Umbilical cord (tissue), 2 donors: ENCODE results near the gene SPEG. TPM values are rescaled to one million over a fixed set of nuclear protein-coding genes. Genes with fewer than 3 reads are reported as not detected.
A peak's percentile ranks its signal among the peaks of the same experiment; 100 is the strongest.

Source experiments
- DNase-seq: peaks from one replicate; pipeline ENCODE4 v3.0.0-alpha.2; 2015; ENCODE audit warnings: low spot score
- total RNA-seq: library from RNA; depleted of rRNA; stranded (reverse); fragments of >200 nt; gene quantifications from one replicate; pipeline ENCODE4 v1.2.3, GENCODE V29; 2014; ENCODE audit warnings: low replicate concordance; ENCODE audit not compliant: insufficient read depth

Gene SPEG
- total RNA-seq, 1 donor from 2014 or later = 61.9 TPM

DNA sequence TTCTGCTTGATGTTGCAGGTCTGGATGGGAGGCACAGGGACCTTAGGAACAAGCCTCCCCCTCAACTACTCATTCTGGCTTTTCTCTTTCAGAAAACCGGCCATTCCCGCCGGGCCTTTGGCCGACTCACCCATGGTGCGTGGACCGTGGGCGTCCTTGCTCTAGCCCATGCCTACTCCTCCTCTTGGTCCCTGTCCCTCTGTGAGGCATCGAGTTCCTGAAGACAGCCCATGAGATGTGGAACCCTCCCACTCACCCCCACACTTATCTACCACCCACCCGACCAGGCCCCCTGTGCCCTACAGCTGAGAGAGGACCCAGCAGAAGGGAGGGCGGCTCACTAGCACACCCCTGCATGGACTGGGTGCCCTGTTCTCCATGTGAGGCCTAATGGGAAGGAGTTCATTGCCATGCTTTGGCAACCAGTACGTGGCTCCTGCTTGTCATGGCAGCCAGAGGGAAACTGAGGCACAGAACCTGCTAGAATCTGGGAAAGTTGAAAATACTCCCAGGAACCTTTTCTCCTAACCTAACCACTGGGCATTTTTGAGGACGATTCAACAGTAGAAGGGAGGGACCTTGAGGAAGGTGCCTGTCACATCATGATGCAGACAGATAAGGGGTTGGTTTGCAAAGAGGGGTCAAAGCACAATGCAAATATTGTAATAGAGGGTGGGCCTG lies 8.5 kb downstream of the SPEG start:
- no peak for DNase-seq

DNA sequence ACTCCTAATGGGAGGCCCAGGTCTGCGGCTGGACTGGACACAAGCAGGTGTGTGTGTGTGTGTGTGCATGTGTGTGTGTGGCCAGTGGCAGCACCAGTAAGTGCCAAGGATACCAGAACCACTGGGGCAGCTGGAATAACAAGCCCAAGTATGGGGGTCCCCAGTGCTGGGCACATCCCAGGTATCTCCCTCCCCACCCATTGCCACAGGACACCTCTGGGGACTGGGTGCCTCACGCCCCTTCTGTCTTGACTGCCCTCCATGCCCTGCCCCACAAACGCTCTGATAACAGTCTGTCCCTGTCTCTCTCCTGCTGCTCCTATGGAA lies 9.0 kb downstream of the SPEG start:
- DNase-seq = no peak

DNA sequence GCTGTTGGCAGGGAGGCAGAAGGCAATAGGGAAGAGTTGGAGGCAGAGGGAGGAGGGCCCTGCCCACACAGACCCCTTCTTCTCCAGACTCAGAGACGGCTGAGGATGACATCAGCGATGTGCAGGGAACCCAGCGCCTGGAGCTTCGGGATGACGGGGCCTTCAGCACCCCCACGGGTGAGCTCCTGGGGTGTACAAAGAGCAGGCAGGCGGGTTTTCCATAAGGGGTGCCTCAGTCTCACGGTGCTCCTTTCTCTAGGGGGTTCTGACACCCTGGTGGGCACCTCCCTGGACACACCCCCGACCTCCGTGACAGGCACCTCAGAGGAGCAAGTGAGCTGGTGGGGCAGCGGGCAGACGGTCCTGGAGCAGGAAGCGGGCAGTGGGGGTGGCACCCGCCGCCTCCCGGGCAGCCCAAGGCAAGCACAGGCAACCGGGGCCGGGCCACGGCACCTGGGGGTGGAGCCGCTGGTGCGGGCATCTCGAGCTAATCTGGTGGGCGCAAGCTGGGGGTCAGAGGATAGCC lies 10.0 kb downstream of the SPEG start:
- peak; percentile 70 for DNase-seq

DNA sequence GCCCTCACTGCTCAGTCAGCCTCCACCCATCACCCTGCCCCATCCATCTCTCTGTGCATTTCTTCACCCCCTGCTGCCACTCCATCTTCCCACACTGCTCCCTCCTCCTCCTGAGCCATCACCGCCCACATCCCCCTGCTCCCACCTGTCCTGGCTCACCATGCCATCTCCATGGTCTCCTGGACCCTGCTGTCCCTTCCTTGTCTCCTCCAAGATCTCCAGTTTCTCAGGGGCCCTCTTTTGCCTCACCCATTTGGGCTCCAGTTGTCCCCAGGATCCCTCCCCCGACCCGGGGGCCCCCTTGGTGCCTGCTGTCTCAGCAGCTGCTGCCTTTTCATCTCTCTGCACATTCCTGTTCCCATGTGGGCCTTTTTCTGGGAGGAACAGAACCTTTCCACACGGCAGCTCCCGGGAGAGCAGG lies 10.6 kb downstream of the SPEG start:
- DNase-seq = peak; percentile 59

DNA sequence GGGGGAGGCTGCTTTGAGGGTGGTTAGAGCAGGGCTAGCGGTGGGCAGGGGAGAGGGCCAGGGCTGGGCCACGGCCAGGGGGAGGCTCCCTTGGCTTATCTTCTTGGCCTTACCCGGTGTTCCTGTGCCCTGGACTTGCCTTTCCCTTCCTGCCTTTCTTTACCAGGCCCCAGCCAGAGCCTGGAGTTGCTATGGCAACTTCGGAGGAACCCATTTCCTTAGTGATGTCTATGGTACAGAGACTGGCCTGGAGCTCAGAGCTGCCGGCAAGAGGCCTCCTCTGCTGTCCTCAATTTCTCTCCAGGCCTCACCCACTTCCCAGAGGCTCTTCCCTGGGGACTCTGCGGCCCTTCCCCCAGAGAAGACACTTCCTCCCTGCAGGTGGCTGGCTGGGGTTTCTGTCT lies 11.5 kb downstream of the SPEG start:
- DNase-seq = peak; percentile 91

DNA sequence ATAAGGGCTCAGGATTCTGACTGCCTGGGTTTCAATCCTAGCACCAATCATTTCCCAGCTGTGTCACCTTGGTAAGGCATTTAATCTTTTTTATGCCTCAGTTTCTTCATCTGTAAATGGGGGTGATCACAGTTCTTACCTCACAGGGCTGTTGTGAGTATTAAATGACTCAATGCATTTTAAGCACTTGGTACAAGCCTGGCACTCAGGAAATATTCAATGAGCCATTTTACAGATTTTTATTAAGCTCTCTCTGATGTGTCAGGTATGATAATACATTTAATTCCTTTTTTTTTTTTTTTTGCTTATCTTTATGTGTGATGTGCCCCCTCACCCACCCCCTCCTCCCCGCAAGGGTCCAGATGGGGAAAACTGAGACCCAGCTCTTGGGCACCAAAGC lies 12.0 kb downstream of the SPEG start:
- DNase-seq = no peak

DNA sequence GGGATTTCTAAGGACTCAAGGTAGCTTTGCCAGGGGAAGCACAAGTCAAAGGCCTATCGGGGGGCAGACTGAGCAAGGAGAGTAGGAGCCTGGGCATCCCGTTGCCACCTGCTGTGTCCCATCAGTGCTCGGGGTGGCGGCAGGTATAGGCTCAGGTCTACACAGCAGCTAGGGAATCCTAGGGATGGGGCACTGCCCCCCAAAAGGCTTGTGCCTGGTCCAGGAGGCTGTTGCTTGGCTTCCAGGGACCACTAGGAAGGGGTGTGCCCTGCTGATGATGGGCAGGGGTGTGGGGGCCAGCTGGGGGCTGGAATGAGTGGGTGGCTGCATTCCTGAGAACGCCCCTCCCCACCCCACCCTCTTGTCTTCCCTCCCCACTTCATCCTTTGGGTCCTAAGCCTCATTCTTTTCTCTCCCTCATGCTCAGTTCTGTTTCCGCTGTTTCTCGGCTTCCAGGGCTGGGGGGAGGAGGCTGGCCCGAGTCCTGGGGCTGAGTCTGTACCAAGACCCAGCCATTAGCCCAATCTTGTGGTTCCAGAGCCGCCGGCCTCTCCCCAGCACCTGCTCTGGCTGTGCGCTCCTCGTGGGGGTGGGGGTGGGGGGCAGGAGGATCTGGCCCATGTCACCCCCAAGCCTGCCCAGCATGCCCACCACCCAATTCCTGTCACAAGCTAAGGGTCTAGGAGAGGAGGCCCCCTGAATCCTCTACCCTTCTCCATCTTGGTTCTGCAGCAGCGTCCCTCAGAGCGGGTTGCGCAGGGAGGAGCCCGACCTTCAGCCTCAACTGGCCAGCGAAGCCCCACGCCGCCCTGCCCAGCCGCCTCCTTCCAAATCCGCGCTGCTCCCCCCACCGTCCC lies 12.8 kb downstream of the SPEG start:
- DNase-seq = peak; percentile 64

DNA sequence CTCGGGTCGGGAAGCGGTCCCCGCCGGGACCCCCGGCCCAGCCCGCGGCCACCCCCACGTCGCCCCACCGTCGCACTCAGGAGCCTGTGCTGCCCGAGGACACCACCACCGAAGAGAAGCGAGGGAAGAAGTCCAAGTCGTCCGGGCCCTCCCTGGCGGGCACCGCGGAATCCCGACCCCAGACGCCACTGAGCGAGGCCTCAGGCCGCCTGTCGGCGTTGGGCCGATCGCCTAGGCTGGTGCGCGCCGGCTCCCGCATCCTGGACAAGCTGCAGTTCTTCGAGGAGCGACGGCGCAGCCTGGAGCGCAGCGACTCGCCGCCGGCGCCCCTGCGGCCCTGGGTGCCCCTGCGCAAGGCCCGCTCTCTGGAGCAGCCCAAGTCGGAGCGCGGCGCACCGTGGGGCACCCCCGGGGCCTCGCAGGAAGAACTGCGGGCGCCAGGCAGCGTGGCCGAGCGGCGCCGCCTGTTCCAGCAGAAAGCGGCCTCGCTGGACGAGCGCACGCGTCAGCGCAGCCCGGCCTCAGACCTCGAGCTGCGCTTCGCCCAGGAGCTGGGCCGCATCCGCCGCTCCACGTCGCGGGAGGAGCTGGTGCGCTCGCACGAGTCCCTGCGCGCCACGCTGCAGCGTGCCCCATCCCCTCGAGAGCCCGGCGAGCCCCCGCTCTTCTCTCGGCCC lies 13.6 kb downstream of the SPEG start:
- DNase-seq = no peak

DNA sequence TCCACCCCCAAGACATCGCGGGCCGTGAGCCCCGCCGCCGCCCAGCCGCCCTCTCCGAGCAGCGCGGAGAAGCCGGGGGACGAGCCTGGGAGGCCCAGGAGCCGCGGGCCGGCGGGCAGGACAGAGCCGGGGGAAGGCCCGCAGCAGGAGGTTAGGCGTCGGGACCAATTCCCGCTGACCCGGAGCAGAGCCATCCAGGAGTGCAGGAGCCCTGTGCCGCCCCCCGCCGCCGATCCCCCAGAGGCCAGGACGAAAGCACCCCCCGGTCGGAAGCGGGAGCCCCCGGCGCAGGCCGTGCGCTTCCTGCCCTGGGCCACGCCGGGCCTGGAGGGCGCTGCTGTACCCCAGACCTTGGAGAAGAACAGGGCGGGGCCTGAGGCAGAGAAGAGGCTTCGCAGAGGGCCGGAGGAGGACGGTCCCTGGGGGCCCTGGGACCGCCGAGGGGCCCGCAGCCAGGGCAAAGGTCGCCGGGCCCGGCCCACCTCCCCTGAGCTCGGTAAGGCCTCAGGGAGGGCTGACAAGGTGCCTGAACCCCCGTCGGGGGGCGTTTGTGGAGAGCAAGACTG lies 14.2 kb downstream of the SPEG start:
- DNase-seq = no peak

DNA sequence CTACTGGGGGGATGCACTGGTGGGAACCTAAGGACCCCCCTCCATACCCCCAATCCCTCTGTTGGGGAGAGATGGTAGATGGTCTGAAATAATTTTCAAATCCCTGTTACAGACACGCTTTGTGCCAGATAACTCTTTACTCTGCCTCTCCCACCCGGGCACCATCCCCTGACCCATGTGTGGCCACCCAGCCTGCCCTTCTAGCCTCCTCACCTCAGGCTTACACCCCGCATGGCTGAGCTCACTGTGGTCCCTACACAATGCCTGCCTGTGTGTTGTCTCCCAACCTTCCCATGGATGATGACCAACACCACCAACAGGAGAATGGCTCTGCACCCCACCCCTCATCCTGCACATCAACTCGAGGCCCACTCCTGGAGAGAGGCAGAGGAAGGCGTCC lies 15.0 kb downstream of the SPEG start:
- no peak for DNase-seq

DNA sequence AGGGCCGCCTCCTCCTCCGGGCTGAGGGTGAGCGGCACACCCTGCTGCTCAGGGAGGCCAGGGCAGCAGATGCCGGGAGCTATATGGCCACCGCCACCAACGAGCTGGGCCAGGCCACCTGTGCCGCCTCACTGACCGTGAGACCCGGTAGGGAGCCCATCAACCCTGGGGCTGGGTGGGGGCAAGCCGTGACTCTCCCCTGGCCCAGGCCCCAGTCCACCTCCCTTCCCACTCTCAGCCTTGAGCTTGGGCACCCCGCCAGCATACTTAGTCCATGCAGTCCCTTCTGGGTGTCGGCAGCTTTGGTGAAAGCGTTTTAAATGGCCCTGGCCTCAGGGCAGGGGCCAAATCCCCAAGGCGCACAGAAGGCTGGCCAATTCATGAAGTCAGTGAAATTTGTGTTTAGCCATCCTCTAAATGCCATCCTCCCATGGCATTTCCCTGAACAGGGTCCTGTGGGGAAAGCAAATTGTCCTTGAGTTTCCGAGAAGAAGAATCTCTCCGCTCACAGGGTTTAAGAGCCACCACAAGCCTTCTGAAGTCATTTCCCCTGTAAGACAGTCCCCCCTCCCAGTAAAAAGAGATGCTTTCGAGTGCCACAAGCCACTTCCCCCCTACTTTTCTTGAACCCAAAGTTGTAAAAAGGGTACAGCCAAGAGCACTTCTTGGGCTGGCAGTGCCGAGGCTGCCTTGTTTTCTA lies 17.2 kb downstream of the SPEG start:
- peak; percentile 77 for DNase-seq

DNA sequence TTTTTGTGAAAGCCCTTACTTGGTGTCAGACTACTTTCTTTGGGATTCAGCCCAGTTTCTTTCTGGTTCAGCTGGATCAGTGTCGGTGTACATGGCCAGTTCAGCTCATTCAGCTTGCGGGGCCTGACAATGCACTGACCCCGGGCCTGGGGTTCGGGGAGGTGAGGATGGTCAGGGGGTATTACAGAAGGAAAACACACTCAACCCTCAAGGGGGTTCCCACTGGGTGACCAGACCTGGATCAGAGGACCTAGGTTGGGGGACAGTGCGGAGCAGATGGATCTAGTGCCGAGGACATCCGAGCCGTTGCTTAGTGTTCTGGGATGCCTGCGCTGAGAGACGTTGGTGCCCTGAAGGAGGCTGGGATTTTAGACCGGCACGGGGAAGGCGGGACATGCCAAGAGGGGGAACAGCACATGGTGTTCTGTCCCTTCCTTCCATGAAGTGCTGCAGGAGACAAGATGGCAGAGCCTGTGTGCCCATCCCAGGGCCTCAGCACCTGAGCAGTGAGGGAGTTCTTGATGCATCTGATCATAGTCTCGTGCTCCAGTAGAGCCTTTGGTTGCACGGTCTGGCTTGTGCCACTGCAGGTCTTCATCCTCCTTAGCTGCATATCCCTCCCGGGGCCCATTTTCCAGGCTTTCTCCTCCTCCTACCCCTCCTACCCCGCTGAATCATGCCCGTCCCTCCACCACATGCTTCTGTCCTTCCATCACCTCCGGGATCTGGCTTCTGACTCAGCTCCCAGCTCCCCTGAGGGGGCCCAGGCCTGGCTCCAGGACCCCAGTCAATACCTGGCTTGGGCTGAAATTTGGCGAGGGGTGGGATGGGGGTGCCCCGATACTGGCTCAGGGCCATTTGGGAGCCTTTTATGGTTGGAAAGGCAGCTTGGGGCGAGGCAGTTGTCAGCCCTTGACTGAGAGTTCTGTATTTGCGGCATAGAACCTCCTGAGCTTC lies 18.0 kb downstream of the SPEG start:
- DNase-seq = peak; percentile 98

DNA sequence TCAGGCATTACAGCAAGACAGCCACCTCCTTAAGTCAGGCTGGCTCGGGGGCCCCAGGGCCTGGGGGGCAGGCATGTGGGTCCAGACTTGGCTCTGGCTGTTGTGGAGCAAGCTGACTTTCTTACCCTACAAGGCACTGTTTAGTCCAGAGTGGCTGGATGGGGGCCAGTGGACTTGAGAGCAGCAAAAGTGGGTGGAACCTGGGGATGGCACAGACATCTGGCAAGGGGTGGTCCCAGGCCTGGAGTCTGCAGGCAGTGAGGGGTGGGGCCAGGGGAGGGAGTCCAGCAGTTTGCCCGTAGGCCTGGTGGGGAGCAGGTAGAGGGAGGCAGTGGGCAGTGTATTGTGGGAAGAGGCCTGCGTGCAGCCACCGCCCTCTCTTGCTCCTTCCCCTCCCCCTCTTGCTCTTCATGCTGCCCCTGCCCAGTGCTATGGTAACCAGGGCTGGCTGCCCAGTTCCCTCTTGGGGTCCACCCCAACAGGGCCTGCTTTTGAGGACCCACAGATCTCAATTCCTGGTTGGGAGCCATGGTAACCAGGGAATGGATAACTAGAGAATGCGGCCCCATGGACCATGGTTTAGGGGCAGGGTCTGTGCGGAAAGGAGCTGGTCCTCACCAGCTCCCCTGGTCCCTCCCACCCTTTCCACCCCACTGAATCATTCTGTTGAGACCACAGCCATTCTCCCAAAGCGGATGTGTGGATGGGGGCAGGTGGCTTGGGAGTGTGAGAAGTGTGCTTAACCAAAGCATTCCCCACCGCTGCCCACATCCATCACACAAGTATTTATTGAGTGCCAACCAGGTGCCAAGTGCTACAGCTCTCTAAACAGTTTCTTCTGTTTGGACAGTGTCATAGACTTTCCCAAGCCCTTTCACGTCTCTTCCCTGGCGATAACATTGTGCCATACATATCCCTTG lies 19.3 kb downstream of the SPEG start:
- peak; percentile 98 for DNase-seq

DNA sequence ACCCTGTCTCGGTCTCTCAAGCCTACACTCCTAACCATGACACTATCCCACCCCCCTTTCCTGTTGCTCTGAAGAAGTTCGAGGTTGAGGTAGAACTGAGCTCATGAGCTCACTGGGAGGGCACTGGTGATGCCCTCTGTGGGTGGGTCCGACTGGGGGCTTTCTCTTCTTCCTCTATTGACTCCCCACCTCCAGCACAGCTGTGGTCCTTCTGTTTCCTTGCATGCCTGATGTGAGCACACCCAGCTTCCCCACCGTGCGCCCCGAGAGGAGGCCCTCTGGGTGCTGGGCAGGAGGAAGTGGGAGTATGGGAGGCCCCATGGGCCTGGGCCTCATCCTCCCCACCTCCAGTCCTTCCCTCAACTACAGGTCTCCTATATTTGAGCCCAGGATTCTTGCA lies 20.9 kb downstream of the SPEG start:
- DNase-seq = no peak

DNA sequence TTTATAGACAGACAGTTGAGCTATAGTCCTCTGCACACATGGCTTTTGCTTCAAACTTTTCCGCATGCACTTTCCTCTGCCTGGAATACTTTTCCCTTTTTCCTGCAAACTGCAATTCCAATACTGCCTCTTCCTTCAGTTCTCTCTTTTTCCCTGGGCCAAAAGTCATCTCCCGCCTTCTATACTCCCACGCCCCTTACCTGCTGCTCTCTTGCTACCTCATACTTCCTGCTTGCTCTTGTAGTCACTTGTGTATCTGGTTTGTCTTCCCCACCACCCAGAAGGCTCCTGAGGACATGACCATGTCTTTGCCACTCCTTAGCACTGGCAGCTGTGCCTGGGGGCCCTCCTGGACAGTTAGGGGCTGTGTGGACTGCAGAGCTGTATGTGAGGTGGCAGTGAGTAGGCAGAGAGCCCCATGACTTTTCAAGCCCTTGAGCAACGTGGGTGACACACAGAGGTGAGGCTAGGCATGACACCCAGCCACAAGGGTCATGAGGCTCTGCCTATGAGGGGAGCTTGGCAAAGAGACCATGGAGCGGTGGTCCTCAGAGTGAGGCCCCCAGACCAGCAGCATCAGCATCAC lies 23.2 kb downstream of the SPEG start:
- DNase-seq = no peak

DNA sequence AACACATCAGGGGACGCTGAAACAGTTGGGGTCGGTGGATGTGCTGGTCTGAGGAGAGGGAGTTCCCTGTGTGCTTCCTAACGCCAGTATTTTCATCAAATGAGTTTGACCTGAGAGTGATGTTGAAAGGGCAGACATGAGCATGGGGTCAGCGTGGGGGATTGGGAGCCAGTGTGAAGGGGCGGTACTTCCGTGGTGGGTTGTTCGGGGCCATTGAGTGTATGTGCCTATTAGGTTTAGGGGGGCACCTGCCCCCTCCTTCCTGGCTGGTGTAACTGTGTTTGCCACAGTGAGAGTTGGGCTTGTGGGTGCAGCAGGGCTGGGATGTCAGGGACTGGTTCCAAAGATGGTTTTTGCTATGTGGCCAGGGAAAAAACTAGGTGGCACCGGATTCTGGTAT lies 24.4 kb downstream of the SPEG start:
- DNase-seq = no peak

DNA sequence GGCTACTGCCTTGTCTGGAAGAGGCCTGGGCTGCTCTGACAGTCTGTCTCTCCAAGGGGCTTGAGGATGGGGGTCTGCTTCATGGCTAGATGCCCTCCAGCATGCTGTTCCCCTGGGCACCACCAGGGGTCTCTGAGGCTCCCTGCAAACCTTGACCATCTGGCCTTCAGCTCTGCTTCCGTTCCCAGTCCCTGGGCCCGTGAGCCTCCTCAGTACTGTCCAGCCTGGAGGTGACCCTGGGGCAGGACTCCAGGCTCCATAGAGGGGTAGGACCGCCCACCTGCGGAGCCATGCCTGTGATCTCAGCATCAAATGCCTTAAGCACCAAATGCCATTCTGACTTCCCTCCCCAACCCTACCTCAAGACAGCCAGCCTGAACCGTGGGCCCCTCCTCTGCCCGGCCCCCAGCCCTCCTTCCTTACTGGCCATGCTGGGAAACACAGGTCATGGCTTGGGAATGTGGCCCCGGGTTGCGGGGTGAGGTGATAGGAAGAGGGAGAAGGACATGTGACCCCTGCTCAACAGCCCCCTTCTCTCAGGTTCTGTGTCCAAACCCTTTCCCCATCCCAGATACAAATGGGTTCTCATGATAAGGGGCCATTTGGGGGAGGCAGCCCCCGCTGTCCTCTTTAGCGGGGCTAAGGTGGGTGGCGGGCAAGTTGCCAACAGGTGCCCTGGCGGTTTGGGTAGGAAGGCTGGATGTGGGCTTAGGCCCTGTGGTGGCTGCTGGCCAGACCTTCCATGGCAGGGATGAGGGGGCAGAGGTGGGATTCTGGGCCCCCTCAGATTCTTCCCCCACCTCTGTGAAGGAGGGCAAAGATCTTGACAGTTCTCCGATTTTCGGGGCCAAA lies 25.0 kb downstream of the SPEG start:
- DNase-seq = no peak

DNA sequence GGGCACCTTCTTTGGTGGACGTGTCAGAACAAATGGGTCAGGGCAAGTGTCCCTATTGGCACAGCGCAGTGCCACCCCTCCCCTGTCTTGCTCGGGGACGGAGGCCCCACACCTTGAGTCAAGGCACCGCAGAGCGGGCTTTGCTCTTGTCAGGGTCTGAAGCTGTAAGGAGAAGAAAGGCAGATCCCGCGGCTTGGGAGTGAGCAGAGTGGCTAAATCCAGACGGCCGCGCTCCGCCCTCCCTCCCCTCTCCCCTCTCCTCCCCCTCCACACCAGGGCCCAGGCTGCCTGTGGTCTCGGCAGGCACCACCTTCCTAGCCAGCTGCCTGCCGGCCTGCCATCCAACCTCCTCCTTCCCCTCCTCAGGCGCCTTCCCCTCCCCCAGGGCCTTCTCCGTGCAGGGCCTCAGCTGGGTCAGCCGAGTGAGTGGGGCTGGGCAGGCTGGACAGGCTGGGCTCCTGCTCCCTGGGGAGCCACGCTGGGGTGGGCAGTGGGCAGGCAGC lies 25.8 kb downstream of the SPEG start:
- DNase-seq = peak; percentile 97
